ENCODE measurements around the gene SDC1. TPM values are rescaled to one million over a fixed set of nuclear protein-coding genes. Genes with fewer than 3 reads are reported as not detected.

Gene SDC1
- total RNA-seq, 1 experiment from 2014 or later = 40.5 TPM

GRCh38 chr2:20209373-20210109 is 15.4 kb downstream of the SDC1 start:
- H3K36me3 ChIP-seq = no peaks in the 10 kb centered on the region
- no peaks in the 10 kb centered on the region for H3K9me3 ChIP-seq
- H3K4me3 ChIP-seq = no peak overlapping the region
- no peaks in the 10 kb centered on the region for H3K27me3 ChIP-seq
- DNase-seq = peak; percentile 48

DNA sequence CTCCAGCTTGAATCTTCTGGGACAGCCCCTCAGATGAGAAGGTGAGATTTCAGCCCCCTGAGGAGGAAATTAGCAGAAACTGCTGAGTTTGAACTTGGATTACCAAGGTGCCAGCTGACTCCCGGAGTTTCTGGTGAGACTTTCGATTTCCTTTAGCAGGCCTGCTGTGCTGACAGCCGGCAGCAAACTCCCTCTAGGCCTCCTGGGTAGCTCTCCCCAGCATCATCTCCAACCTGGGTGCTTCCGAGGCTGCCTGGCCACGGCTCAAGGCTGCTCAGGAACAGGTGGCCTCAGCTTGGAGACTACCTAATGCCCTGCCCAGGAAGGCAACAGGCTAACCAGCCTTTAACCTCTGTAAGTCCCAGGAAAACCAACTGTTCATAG is 16.5 kb downstream of the SDC1 start:
- Histone ChIP-seq H3K27me3 (no peaks in the 10 kb centered on the region), H3K9me3 (no peaks in the 10 kb centered on the region), H3K4me3 (no peak overlapping the region), H3K36me3 (no peaks in the 10 kb centered on the region)
- no peak for DNase-seq

GRCh38 chr2:20207051-20207450 is 17.9 kb downstream of the SDC1 start:
- no peaks in the 10 kb centered on the region for H3K9me3 ChIP-seq
- peaks cover 3% of the 10 kb centered on the region for H3K36me3 ChIP-seq
- no peak overlapping the region for H3K4me3 ChIP-seq
- H3K27me3 ChIP-seq = no peaks in the 10 kb centered on the region
- DNase-seq = no peak

GRCh38 chr2:20205915-20206524 is 18.9 kb downstream of the SDC1 start:
- no peaks in the 10 kb centered on the region for H3K27me3 ChIP-seq
- DNase-seq = no peak
- H3K9me3 ChIP-seq = no peaks in the 10 kb centered on the region
- peaks cover 3% of the 10 kb centered on the region for H3K36me3 ChIP-seq
- no peak overlapping the region for H3K4me3 ChIP-seq

- no peaks in the 10 kb centered on the region for H3K9me3 ChIP-seq
- peaks cover 3% of the 10 kb centered on the region for H3K36me3 ChIP-seq
- H3K27me3 ChIP-seq = no peaks in the 10 kb centered on the region
- no peak overlapping the region for H3K4me3 ChIP-seq
- DNase-seq = no peak
Measured at GRCh38 chr2:20205069-20205468, 19.9 kb downstream of the SDC1 start.

DNA sequence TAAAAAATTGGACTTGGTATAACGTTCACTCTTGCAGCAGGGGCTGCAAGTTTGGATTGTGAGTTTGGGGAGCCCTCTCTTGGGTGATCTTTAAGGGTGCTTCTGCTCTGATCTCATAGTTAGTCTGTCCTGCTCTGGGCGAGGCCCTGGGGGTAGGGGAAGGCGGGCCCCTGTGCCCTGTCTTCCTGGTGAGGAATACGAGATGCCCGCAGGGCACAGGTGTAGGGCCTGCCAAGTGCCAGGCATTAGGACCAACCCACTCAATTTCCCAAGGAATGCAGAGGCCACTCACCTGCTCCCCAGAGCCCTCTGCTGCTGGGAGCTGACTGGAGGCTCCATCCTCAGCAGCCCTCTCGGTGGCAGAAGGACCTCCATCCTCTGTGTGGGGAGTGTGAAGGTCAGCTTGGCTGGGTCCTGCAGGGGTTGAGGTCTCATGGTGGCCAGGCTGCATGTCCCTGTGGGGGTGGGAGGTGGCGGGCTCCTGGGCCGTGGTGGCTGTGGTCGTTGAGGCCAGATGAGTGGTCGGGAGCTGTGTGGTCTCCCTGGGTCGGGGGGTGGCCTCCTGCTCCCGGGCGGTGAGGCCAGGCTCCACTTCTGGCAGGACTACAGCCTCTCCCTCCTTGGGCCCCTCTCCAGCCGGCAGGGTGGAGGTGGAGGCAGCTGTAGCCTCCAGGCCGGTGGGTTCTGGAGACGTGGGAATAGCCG is 21.3 kb downstream of the SDC1 start:
- DNase-seq = no peak
- no peaks in the 10 kb centered on the region for H3K27me3 ChIP-seq
- H3K36me3 ChIP-seq = peaks cover 3% of the 10 kb centered on the region
- no peaks in the 10 kb centered on the region for H3K9me3 ChIP-seq
- no peak overlapping the region for H3K4me3 ChIP-seq

DNA sequence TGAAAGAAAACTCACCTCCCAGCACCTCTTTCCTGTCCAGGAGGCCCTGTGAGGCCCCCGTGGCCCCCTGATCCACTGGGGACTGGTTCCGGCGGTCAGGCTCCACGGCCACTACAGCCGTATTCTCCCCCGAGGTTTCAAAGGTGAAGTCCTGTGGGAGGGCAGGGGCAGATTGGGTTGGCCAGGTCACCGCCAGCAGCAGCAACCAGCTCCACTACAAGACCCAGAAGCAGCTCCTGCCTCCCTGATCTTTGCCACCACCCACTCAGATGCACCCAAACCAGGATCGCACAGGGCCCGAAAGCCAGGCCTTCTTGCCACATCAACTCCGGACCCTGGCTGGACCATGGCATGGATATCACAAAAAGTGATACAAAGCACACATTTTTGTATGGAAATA is 21.9 kb downstream of the SDC1 start:
- Histone ChIP-seq H3K27me3 (no peaks in the 10 kb centered on the region), H3K36me3 (peaks cover 3% of the 10 kb centered on the region), H3K9me3 (no peaks in the 10 kb centered on the region), H3K4me3 (no peak overlapping the region)
- no peak for DNase-seq

- no peaks in the 10 kb centered on the region for H3K27me3 ChIP-seq
- H3K9me3 ChIP-seq = no peaks in the 10 kb centered on the region
- peaks cover 3% of the 10 kb centered on the region for H3K36me3 ChIP-seq
- DNase-seq = no peak
- H3K4me3 ChIP-seq = no peak overlapping the region
Measured at GRCh38 chr2:20201671-20202070, 23.3 kb downstream of the SDC1 start.

DNA sequence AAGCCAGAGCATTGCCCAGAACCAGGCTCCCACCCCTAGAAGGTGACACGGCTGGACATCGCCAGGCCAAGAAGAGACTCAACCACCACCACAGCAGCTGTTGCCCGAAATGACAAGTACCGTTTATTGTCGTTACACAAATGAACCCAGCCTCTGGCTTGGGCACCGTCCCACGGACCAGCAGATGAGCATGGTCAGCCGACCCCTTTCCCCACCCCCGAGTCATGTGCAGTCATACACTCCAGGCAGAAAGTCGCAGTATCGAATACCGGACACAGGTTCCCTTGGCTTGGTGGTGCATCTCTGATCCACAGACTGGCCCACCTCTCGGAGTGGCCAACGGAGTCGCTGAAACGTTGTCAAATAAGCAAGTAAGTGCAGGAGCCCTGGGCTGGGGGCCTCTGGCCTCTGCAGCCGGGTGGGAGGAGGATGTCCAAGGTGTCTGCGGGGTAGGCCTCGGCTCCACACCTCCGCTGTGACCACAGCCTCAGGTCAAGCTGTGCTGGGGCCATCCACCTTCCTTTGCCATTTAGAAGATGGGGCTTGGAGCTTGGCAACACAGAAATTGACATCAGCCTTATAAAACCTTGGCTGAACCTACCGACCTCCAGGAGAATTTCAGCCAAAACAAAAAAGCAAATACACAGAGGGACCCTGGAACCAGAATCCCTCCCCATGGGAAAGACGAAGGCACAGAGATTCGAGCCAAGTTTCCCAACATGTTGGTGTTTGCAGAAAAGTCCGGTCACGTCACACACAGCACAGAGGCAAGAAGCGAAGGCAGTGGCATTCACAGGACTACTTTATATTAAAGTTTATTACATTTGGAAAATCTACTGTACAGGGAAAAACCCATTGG is 24.0 kb downstream of the SDC1 start:
- H3K9me3 ChIP-seq = no peaks in the 10 kb centered on the region
- H3K36me3 ChIP-seq = peaks cover 3% of the 10 kb centered on the region
- DNase-seq = no peak
- H3K27me3 ChIP-seq = no peaks in the 10 kb centered on the region
- no peak overlapping the region for H3K4me3 ChIP-seq

GRCh38 chr2:20199633-20200270 is 25.2 kb downstream of the SDC1 start:
- no peak overlapping the region for H3K4me3 ChIP-seq
- H3K27me3 ChIP-seq = no peaks in the 10 kb centered on the region
- H3K36me3 ChIP-seq = peaks cover 3% of the 10 kb centered on the region
- no peaks in the 10 kb centered on the region for H3K9me3 ChIP-seq
- DNase-seq = no peak

DNA sequence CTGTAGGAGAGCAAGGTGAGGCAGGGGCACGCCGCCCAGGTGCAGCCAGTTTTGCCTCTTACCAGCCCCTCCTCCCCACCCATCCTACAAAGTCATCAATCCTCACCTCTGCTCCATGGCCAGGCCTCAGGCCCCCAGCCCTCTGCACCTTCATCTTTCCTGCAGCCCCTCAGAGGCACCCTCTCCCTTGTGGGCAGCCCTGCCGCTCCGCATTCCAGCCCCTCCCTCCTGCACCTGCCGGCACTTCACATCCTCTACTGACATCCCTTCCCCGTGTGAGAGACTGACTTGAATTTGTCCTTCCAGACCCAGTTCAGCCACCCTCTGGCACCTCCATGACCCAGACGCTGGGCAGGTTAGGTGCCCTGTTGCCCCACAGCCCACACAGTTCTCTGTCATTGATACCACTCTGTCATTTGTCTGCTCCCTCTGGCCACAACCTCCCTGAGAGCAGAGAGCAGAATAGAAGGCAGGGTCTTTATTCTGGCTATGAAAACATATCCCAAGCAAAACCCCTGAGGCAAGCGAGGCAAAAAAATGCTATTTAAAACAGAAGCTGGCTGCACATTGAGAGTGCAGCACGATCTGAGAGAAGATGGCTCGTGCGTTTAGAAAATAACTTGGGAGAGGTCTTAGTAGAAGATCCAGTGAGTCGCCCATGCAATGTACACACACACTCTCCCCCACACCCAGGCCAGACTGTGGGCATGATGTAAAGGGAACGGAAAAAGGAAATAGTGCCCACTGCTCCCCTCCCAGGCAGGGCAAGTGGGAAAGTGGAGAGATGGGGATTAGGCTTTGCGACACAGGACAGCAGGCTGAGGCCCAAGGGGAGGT is 25.9 kb downstream of the SDC1 start:
- DNase-seq = no peak
- Histone ChIP-seq H3K4me3 (no peak overlapping the region), H3K27me3 (no peaks in the 10 kb centered on the region), H3K9me3 (no peaks in the 10 kb centered on the region), H3K36me3 (peaks cover 3% of the 10 kb centered on the region)

GRCh38 chr2:20198001-20198400 is 26.9 kb downstream of the SDC1 start:
- H3K27me3 ChIP-seq = no peaks in the 10 kb centered on the region
- DNase-seq = no peak

DNA sequence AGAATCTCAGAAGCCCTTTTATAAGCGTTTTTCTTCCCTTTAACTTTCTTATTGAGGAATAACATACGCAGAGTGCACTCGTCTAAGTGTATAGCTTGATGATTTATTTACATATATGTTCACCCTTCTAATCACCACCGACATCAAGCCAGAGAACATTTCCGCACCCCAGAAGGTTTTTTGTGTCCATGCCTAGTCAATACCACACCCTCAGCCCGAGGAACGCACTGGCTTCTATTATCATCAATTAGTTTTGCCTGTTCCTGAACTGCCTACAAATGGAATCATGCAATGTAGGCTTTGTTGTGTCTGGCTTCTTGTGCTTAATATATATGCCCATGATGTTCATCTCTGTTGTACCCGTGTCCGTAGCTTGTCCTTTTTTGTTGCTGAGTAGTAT is 27.7 kb downstream of the SDC1 start:
- no peaks in the 10 kb centered on the region for H3K27me3 ChIP-seq
- no peaks in the 10 kb centered on the region; the same call in 1 of the 2 replicates for H3K36me3 ChIP-seq
- H3K4me3 ChIP-seq = no peak overlapping the region
- DNase-seq = no peak
- no peaks in the 10 kb centered on the region for H3K9me3 ChIP-seq

More at GRCh38 chr2:20198001-20198400, 26.9 kb downstream of the SDC1 start:
- Histone ChIP-seq H3K9me3 (no peaks in the 10 kb centered on the region), H3K36me3 (peaks cover 3% of the 10 kb centered on the region), H3K4me3 (no peak overlapping the region)

GRCh38 chr2:20196657-20197161 is 28.2 kb downstream of the SDC1 start:
- H3K36me3 ChIP-seq = no peaks in the 10 kb centered on the region
- DNase-seq = no peak
- no peaks in the 10 kb centered on the region for H3K9me3 ChIP-seq
- H3K27me3 ChIP-seq = no peaks in the 10 kb centered on the region
- no peak overlapping the region for H3K4me3 ChIP-seq

DNA sequence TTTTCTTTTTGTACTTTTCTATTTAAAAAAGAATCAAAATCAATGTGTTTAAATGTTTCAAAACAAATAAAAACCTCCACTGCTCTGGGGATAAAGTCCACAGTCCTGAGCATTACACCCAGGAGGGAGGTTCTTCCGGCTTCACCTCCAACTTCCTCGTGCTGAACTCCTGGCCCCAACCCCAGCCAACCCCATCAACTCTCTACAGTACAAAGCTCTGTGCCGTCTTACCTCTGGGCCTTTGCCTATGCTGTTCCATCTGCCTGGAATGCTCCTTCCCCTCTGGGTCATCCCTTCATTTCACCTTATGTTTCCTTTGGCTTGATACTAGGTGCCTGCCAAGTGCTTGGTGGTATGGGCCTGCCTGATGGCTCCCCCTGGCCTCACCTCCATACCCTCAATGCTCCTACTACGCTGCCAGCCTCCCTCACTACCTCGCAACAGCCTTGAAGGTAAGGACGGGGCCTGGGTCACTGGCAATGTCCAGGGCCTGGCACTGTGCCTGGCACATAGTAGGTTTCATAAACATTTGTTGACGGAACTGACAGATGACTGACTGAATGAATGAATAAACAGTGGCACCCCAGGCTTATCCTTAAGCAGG is 28.8 kb downstream of the SDC1 start:
- H3K4me3 ChIP-seq = no peak overlapping the region
- no peaks in the 10 kb centered on the region for H3K9me3 ChIP-seq
- DNase-seq = no peak
- no peaks in the 10 kb centered on the region for H3K36me3 ChIP-seq
- no peaks in the 10 kb centered on the region for H3K27me3 ChIP-seq

Data from MG63 (cell line).